DMS 273 (cell line): ENCODE measurements around the gene CDKN2B.
"Not testable (repeated sequence)": the region's sequence is repeated elsewhere in the genome, so short reads cannot be mapped to it uniquely, and the experiment has no call there.

ENCODE experiments used
- DNase-seq: peaks from one replicate; lab custom pipeline; 2025; ENCODE audit not compliant: unreplicated experiment; lab: John Stamatoyannopoulos, UW

The CDKN2B gene

GRCh38 chr9:22008717-22009505 lies at the start of gene CDKN2B:
CDKN2B (minus strand) TSS chr9:22009305; CDS start chr9:22008953, 352 bp downstream.
- DNase-seq = peak; percentile 98

GRCh38 chr9:22057972-22058371 lies 48.9 kb upstream of the CDKN2B start:
- not testable (repeated sequence) for DNase-seq

GRCh38 chr9:22056402-22056801 lies 47.3 kb upstream of the CDKN2B start:
- DNase-seq = peak; percentile 6

- no peak for DNase-seq
Measured at GRCh38 chr9:22055090-22055489, 46.0 kb upstream of the CDKN2B start.

GRCh38 chr9:22054529-22054928 lies 45.4 kb upstream of the CDKN2B start:
- no peak for DNase-seq

GRCh38 chr9:22054076-22054475 lies 45.0 kb upstream of the CDKN2B start:
- DNase-seq = no peak

- DNase-seq = no peak
Measured at GRCh38 chr9:22053178-22053577, 44.1 kb upstream of the CDKN2B start.

GRCh38 chr9:22052376-22052945 lies 43.4 kb upstream of the CDKN2B start:
- peak; percentile 20 for DNase-seq

GRCh38 chr9:22050924-22051323 lies 41.8 kb upstream of the CDKN2B start:
- no peak for DNase-seq

GRCh38 chr9:22049411-22049810 lies 40.3 kb upstream of the CDKN2B start:
- no peak for DNase-seq

GRCh38 chr9:22047596-22047995 lies 38.5 kb upstream of the CDKN2B start:
- no peak for DNase-seq

GRCh38 chr9:22046243-22046885 lies 37.3 kb upstream of the CDKN2B start:
- no peak for DNase-seq

GRCh38 chr9:22045423-22045822 lies 36.3 kb upstream of the CDKN2B start:
- no peak for DNase-seq

GRCh38 chr9:22044583-22044982 lies 35.5 kb upstream of the CDKN2B start:
- DNase-seq = no peak

- no peak for DNase-seq
Measured at GRCh38 chr9:22043928-22044327, 34.8 kb upstream of the CDKN2B start.

GRCh38 chr9:22041775-22042174 lies 32.7 kb upstream of the CDKN2B start:
- peak; percentile 8 for DNase-seq

- no peak for DNase-seq
Measured at GRCh38 chr9:22041344-22041743, 32.2 kb upstream of the CDKN2B start.

- no peak for DNase-seq
Measured at GRCh38 chr9:22040760-22041159, 31.7 kb upstream of the CDKN2B start.

GRCh38 chr9:22039258-22039657 lies 30.2 kb upstream of the CDKN2B start:
- DNase-seq = no peak

GRCh38 chr9:22037954-22038690 lies 29.0 kb upstream of the CDKN2B start:
- peak; percentile 61 for DNase-seq

- DNase-seq = no peak
Measured at GRCh38 chr9:22036866-22037626, 27.9 kb upstream of the CDKN2B start.
